Osteocyte (in vitro differentiated cells): ENCODE data around the gene TAS2R40. TPM values are rescaled to one million over a fixed set of nuclear protein-coding genes. Genes with fewer than 3 reads are reported as not detected.

Experiments
- DNase-seq: peaks from one replicate; pipeline ENCODE4 v3.0.0; 2021; ENCODE audit warnings: mixed read lengths; ENCODE audit not compliant: unreplicated experiment; ENCODE audit errors: extremely low spot score
- H3K27ac Mint-ChIP-seq: one replicate; pipeline ENCODE4 v1.8.0; 2021; ENCODE audit warnings: mild to moderate bottlenecking, mixed read lengths; ENCODE audit not compliant: unreplicated experiment
- H3K27me3 Mint-ChIP-seq: one replicate; pipeline ENCODE4 v1.8.0; 2021; ENCODE audit warnings: mixed read lengths; ENCODE audit not compliant: unreplicated experiment
- H3K36me3 Mint-ChIP-seq: one replicate; pipeline ENCODE4 v1.8.0; 2021; ENCODE audit warnings: mixed read lengths; ENCODE audit not compliant: unreplicated experiment
- H3K4me1 Mint-ChIP-seq: one replicate; pipeline ENCODE4 v1.8.0; 2021; ENCODE audit warnings: mixed read lengths; ENCODE audit not compliant: unreplicated experiment
- H3K4me3 Mint-ChIP-seq: one replicate; pipeline ENCODE4 v1.8.0; 2021; ENCODE audit warnings: mild to moderate bottlenecking, moderate library complexity, mixed read lengths; ENCODE audit not compliant: unreplicated experiment
- H3K9me3 Mint-ChIP-seq: one replicate; pipeline ENCODE4 v1.8.0; 2021; ENCODE audit warnings: mixed read lengths; ENCODE audit not compliant: unreplicated experiment
- CTCF ChIP-seq: fragments of 200-600 bp; sonication (generic); IDR thresholded peaks from 2 replicates; pipeline ENCODE4 v1.5.0; 2021; ENCODE audit warnings: antibody characterized with exemption, mild to moderate bottlenecking, moderate library complexity
- total RNA-seq: library from RNA; stranded (reverse); gene quantifications from 2 replicates; pipeline ENCODE4 v1.2.1, GENCODE V29; 2021

Gene TAS2R40
- total RNA-seq, 1 donor from 2014 or later, result not detected

DNA sequence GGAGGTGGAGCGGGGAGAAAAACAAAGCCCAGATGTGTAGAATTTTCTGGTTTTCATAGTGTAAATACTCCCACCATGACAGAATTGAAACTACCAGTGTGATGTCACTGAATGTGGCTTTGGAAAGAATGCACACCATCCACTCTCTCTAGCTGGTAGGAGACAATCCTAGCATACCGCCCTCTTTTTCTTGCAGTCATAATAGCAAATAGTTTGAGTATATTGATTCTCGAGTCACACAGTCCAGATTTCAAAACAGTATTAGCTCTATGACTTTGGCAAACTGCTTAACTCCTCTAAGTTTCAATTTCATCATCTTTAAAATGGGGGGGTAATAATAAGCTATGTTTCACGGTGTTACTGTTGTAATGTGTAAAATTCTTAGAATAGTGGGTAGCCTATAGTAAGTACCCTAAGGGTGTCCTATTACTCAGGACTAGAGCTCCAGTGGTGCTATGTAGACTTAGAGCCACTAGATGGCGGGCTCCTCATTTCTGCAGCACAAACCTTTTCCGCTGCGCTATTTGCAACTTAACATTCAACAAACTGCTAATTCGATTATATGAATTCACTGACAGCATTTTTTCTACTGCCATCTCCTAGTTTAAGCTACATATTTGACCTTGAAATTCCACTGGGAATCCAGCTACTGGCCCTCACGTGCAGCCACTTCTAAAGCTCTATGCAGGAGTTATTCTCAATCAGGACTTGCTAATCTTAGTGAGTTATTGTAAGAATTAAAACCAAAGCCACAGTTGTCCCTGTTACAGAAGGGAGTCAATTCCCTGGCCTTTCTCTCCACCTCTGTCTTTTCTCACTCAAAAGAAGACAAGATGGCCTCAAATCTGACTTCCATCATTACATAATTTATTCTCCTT lies 18.7 kb downstream of the TAS2R40 start:
- Mint-ChIP-seq H3K36me3 (peaks cover 4% of the 10 kb centered on the region), H3K4me3 (peak overlapping the region; percentile 37), H3K9me3 (peaks cover 19% of the 10 kb centered on the region), H3K27me3 (no peaks in the 10 kb centered on the region), H3K27ac (peak overlapping the region; percentile 92), H3K4me1 (peaks cover 47% of the 10 kb centered on the region)
- TF ChIP-seq CTCF, result peak; percentile 98
- DNase-seq, result no peak

- Mint-ChIP-seq H3K9me3 (peaks cover 2% of the 10 kb centered on the region), H3K4me1 (peaks cover 39% of the 10 kb centered on the region), H3K27ac (no peak overlapping the region), H3K36me3 (peaks cover 3% of the 10 kb centered on the region), H3K27me3 (peaks cover 4% of the 10 kb centered on the region), H3K4me3 (no peak overlapping the region)
- no peak for TF ChIP-seq CTCF
- no peak for DNase-seq
These were observed 20.5 kb downstream of the TAS2R40 start for GRCh38 chr7:143242306-143242705.

DNA sequence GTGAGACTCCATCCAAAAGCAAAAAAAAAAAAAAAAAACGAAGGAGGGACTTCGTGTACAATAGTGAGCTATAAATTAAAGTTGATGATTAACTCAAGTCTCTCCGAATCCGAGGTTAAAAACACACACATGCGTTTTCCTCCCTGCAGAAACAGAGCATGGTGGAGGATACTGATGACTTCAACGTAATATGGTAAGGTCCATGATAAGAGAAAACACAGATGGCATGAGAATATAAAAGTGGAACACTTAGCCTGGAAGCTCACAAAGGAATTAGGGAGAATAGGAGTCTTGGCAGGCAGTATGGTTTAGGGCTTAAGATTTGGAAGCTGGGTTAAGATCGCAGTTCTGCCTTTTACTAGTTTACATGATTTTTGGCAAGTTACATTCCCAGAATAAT lies 21.3 kb downstream of the TAS2R40 start:
- H3K9me3 Mint-ChIP-seq, result no peaks in the 10 kb centered on the region
- DNase-seq, result no peak
- peaks cover 3% of the 10 kb centered on the region for H3K36me3 Mint-ChIP-seq
- H3K27me3 Mint-ChIP-seq, result peaks cover 5% of the 10 kb centered on the region
- peaks cover 39% of the 10 kb centered on the region for H3K4me1 Mint-ChIP-seq
- no peak overlapping the region for H3K27ac Mint-ChIP-seq
- no peak for TF ChIP-seq CTCF
- no peak overlapping the region for H3K4me3 Mint-ChIP-seq

GRCh38 chr7:143243614-143244013 lies 21.8 kb downstream of the TAS2R40 start:
- H3K36me3 Mint-ChIP-seq, result peaks cover 3% of the 10 kb centered on the region
- no peak overlapping the region for H3K4me3 Mint-ChIP-seq
- no peak for TF ChIP-seq CTCF
- peaks cover 5% of the 10 kb centered on the region for H3K27me3 Mint-ChIP-seq
- H3K4me1 Mint-ChIP-seq, result peaks cover 38% of the 10 kb centered on the region
- no peak overlapping the region for H3K27ac Mint-ChIP-seq
- no peak for DNase-seq
- H3K9me3 Mint-ChIP-seq, result no peaks in the 10 kb centered on the region

GRCh38 chr7:143244321-143244720 lies 22.5 kb downstream of the TAS2R40 start:
- H3K9me3 Mint-ChIP-seq, result no peaks in the 10 kb centered on the region
- peaks cover 37% of the 10 kb centered on the region for H3K4me1 Mint-ChIP-seq
- H3K36me3 Mint-ChIP-seq, result peaks cover 6% of the 10 kb centered on the region
- DNase-seq, result no peak
- TF ChIP-seq CTCF, result no peak
- peaks cover 5% of the 10 kb centered on the region for H3K27me3 Mint-ChIP-seq
- H3K27ac Mint-ChIP-seq, result no peak overlapping the region
- no peak overlapping the region for H3K4me3 Mint-ChIP-seq
